Esophagus (tissue), 2 donors: ENCODE data around the gene MRPS17. TPM values are rescaled to one million over a fixed set of nuclear protein-coding genes. Genes with fewer than 3 reads are reported as not detected.

Experiments used
- H3K27ac ChIP-seq, 2 donors: one replicate each; pipeline ENCODE4 v1.5.1; 2013; ENCODE audit warnings: low read depth in 2 of 2, mild to moderate bottlenecking in 2 of 2, inconsistent platforms in 1 of 2, low read length in 1 of 2, moderate library complexity in 1 of 2
- H3K27me3 ChIP-seq, 2 donors: one replicate each; pipeline ENCODE4 v1.6.1; 2013; ENCODE audit warnings: low read length in 2 of 2, control low read depth in 1 of 2, mild to moderate bottlenecking in 1 of 2; ENCODE audit not compliant: insufficient read depth in 2 of 2, control insufficient read depth in 1 of 2
- H3K36me3 ChIP-seq, 2 donors: one replicate each; pipeline ENCODE4 v1.6.1; 2013; ENCODE audit warnings: low read length in 1 of 2; ENCODE audit not compliant: control insufficient read depth in 2 of 2, insufficient read depth in 2 of 2
- H3K4me1 ChIP-seq, 2 donors: one replicate each; pipeline ENCODE4 v1.6.1; 2013; ENCODE audit warnings: low read length in 1 of 2; ENCODE audit not compliant: control insufficient read depth in 2 of 2, insufficient read depth in 2 of 2
- H3K4me3 ChIP-seq, 2 donors: one replicate each; pipeline ENCODE4 v1.5.1; 2013; ENCODE audit warnings: low read length in 2 of 2, mild to moderate bottlenecking in 2 of 2, low read depth in 1 of 2, moderate library complexity in 1 of 2
- H3K9me3 ChIP-seq, 2 donors: one replicate each; pipeline ENCODE4 v1.6.1; 2013; ENCODE audit warnings: mild to moderate bottlenecking in 2 of 2, low read depth in 1 of 2, low read length in 1 of 2, moderate library complexity in 1 of 2; ENCODE audit not compliant: control insufficient read depth in 2 of 2, insufficient read depth in 1 of 2
- WGBS, 2 donors: extraction: QIAGEN DNeasy Blood & Tissue Kit; methylation state at CpG; one replicate each; pipeline ENCODE4 v1.1.7; 2013; 5-methylcytosine and 5-hydroxymethylcytosine counted together
- polyA plus RNA-seq, 2 donors: library from polyadenylated mRNA; stranded (reverse); fragments of 200-250 nt; gene quantifications; one replicate each; pipeline ENCODE4 v1.2.3, GENCODE V29; 2013
- donor health status: healthy with polysubstance abuse.
- donor health status: Bipolar disorder and iron deficiency.

The MRPS17 gene
- polyA plus RNA-seq, 2 donors, result 9.8 to 12.7 TPM

- Histone ChIP-seq H3K36me3 (no peaks in the 10 kb centered on the region), H3K27ac (no peak overlapping the region), H3K9me3 (no peaks in the 10 kb centered on the region), H3K4me3 (no peak overlapping the region), H3K4me1 (no peaks in the 10 kb centered on the region), H3K27me3 (no peaks in the 10 kb centered on the region)
- 88 to 89% methylated on average over 11 of the region's 11 CpGs for WGBS, 2 donors
These were observed 2.2 kb downstream of the MRPS17 start for GRCh38 chr7:55953707-55954475.

- H3K27me3 ChIP-seq, result no peaks in the 10 kb centered on the region
- H3K36me3 ChIP-seq, result no peaks in the 10 kb centered on the region
- 73 to 77% methylated on average over 4 of the region's 4 CpGs for WGBS, 2 donors
- no peaks in the 10 kb centered on the region for H3K4me1 ChIP-seq
- H3K4me3 ChIP-seq, result no peak overlapping the region
- H3K27ac ChIP-seq, result no peak overlapping the region
- H3K9me3 ChIP-seq, result no peaks in the 10 kb centered on the region
These were observed 5.5 kb downstream of the MRPS17 start for GRCh38 chr7:55957190-55957589.

- H3K9me3 ChIP-seq, result no peaks in the 10 kb centered on the region
- no peak overlapping the region for H3K4me3 ChIP-seq
- H3K36me3 ChIP-seq, result no peaks in the 10 kb centered on the region
- WGBS, 2 donors, result 57 to 63% methylated on average over 3 of the region's 3 CpGs
- no peaks in the 10 kb centered on the region for H3K27me3 ChIP-seq
- H3K4me1 ChIP-seq, result peaks cover 0 to 3% of the 10 kb centered on the region in 2 donors
- H3K27ac ChIP-seq, result no peak overlapping the region
These were observed 10.3 kb downstream of the MRPS17 start for GRCh38 chr7:55962014-55962413.

GRCh38 chr7:55963584-55964168 is 12.0 kb downstream of the MRPS17 start:
- Histone ChIP-seq H3K36me3 (no peaks in the 10 kb centered on the region), H3K4me1 (peaks cover 0 to 3% of the 10 kb centered on the region in 2 donors), H3K27me3 (no peaks in the 10 kb centered on the region), H3K9me3 (no peaks in the 10 kb centered on the region), H3K4me3 (peak overlapping the region; percentile 66 to 70), H3K27ac (peak overlapping the region; percentile 95 to 98)
- 66 to 68% methylated on average over 15 of the region's 15 CpGs for WGBS, 2 donors

- Histone ChIP-seq H3K36me3 (peaks cover 0 to 3% of the 10 kb centered on the region in 2 donors), H3K9me3 (no peaks in the 10 kb centered on the region), H3K4me1 (peaks cover 0 to 3% of the 10 kb centered on the region in 2 donors), H3K27ac (peak within 1 kb of the TSS; percentile 95 to 98), H3K27me3 (no peaks in the 10 kb centered on the region), H3K4me3 (peak within 1 kb of the TSS; percentile 66 to 70)
- WGBS, 2 donors, result 0 to 1% methylated on average over 79 to 105 of the region's 105 CpGs
These were observed 12.8 kb downstream of the MRPS17 start, which contains the start of gene NIPSNAP2 for GRCh38 chr7:55964261-55965099. Gene NIPSNAP2, plus strand, starts transcription at chr7:55964585. Its CDS starts 25 bp downstream, at chr7:55964610.

- 2 to 3% methylated on average over 14 of the region's 14 CpGs for WGBS, 2 donors
- Histone ChIP-seq H3K4me1 (peaks cover 0 to 3% of the 10 kb centered on the region in 2 donors), H3K4me3 (peak overlapping the region; percentile 66 to 70), H3K36me3 (peaks cover 0 to 3% of the 10 kb centered on the region in 2 donors), H3K9me3 (no peaks in the 10 kb centered on the region), H3K27me3 (no peaks in the 10 kb centered on the region), H3K27ac (peak overlapping the region; percentile 95 to 98)
These were observed 13.4 kb downstream of the MRPS17 start for GRCh38 chr7:55965100-55965470.

- Histone ChIP-seq H3K4me1 (peaks cover 0 to 3% of the 10 kb centered on the region in 2 donors), H3K9me3 (no peaks in the 10 kb centered on the region), H3K4me3 (peak overlapping the region in 1 of 2 donors; percentile 66), H3K27ac (peak overlapping the region; percentile 88 to 98), H3K27me3 (no peaks in the 10 kb centered on the region), H3K36me3 (peaks cover 0 to 3% of the 10 kb centered on the region in 2 donors)
- WGBS, 2 donors, result 51 to 52% methylated on average over 13 of the region's 13 CpGs
These were observed 14.2 kb downstream of the MRPS17 start for GRCh38 chr7:55965805-55966421.

- Histone ChIP-seq H3K36me3 (peaks cover 0 to 3% of the 10 kb centered on the region in 2 donors), H3K27me3 (no peaks in the 10 kb centered on the region), H3K27ac (peak overlapping the region in 1 of 2 donors; percentile 7), H3K9me3 (no peaks in the 10 kb centered on the region), H3K4me3 (no peak overlapping the region), H3K4me1 (peaks cover 0 to 3% of the 10 kb centered on the region in 2 donors)
- WGBS, 2 donors, result 67 to 72% methylated on average over 6 of the region's 6 CpGs
These were observed 15.2 kb downstream of the MRPS17 start for GRCh38 chr7:55966851-55967250.

- H3K9me3 ChIP-seq, result no peaks in the 10 kb centered on the region
- H3K27me3 ChIP-seq, result no peaks in the 10 kb centered on the region
- H3K36me3 ChIP-seq, result peaks cover 0 to 3% of the 10 kb centered on the region in 2 donors
- H3K27ac ChIP-seq, result no peak overlapping the region
- WGBS, 2 donors, result 92% methylated on average over 9 to 11 of the region's 11 CpGs
- H3K4me1 ChIP-seq, result no peaks in the 10 kb centered on the region
- H3K4me3 ChIP-seq, result no peak overlapping the region
These were observed 17.7 kb downstream of the MRPS17 start for GRCh38 chr7:55969391-55969790.
